ENCODE results near the gene JARID2. TPM values are rescaled to one million over a fixed set of nuclear protein-coding genes. Genes with fewer than 3 reads are reported as not detected.
A peak's percentile ranks its signal among the peaks of the same experiment; 100 is the strongest.

Gene JARID2
- total and polyA plus RNA-seq, 9 of the 15 experiments (the other 6 are each of a cell fraction or from before 2014, with no cell fraction given), result 5.0 to 29.0 (median 15.6) TPM

DNA sequence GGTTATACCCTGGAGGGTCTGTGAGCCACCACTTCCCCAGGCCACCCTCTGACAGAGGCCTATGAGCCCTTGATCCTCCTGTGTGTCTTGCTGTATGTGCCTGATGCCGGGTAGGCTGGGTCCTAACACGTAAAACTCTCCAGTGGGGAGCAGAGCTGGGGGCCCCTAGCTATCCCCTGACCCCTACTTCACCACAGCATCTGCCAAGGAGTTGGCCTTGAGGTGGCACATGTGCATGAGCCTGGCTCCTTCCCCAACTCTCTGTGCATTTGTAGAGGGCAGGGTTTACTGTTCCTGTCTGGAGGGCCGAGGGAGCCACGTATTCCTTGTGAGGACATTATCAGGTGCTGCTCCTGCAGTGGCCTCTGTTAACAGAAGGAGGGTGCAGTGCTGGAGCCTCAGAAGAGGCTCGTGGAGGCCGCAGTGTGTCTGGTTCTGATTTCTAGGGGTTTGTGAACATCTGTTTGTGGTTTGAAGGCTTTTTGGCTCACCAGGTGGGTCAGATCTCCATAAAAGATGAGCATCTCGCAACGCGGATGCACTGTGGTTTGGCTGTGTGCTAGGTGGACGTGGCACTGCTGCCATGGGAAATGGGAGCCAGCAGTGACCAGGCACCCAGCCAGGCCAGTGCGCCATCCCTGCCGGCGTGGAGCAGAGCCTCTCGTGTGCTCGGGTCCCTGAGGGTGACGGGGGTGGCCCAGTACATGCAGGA lies 264.8 kb downstream of the JARID2 start:
- ChIA-PET CTCF (ENCODE audit: low intra/inter-chr PET ratio) (no interaction called here), POLR2A (no interaction called here)
- Histone ChIP-seq H3K27me3 (ENCODE audit: control insufficient read depth in 2 of 2, insufficient read depth in 2 of 2, low read length in 2 of 2) (no peaks in the 10 kb centered on the region), H3K36me3 (ENCODE audit: control insufficient read depth, insufficient read depth, low read length) (peaks cover 91% of the 10 kb centered on the region), H3K9me3 (replicated peaks; ENCODE audit: control insufficient read depth, insufficient read depth, low read depth, low read length) (no peaks in the 10 kb centered on the region), H3K27ac (ENCODE audit: extremely low read depth, low read depth, low read length) (peak overlapping the region; percentile 95), H3K79me2 (ENCODE audit: control insufficient read depth, insufficient read depth, low read length) (peaks cover 7% of the 10 kb centered on the region; the same call in 2 of the 3 replicates), H3K9ac (ENCODE audit: insufficient read depth in 1 of 2, low read depth in 2 of 2, low read length in 2 of 2) (peak overlapping the region; percentile 50 to 72; a peak in 2 of 4 replicates), H2AFZ (ENCODE audit: low read depth, low read length) (no peak overlapping the region), H3K4me2 (ENCODE audit: insufficient read depth, low read length) (no peak overlapping the region), H3K4me3 (no peak overlapping the region), H3K4me1 (replicated peaks in 1 of 2; ENCODE audit: control insufficient read depth in 2 of 2, insufficient read depth in 2 of 2, low read length in 2 of 2) (peaks cover 23 to 39% of the 10 kb centered on the region in 2 experiments), H3K9me1 (ENCODE audit: control insufficient read depth, insufficient read depth, low read length) (no peaks in the 10 kb centered on the region), H4K20me1 (replicated peaks; ENCODE audit: control insufficient read depth, insufficient read depth, low read length) (no peaks in the 10 kb centered on the region)
- 86% methylated on average over 16 of the region's 16 CpGs for WGBS (ENCODE audit: insufficient coverage, low coverage, missing lambda C conversion rate)
- FAIRE-seq (no peak), ATAC-seq (no peak), DNase-seq (ENCODE audit: extremely low read depth in 1 of 4, low spot score in 3 of 4) (no peak)
- TF ChIP-seq CBFA2T3 (IDR thresholded peaks at IDR 0.05) (0 out of 2 replicates have a peak, but pooled peaks have one; percentile 9), SNRNP70 (optimal IDR thresholded peaks at IDR 0.05; ENCODE audit: low read depth, low read length) (no peak)
- in situ Hi-C loops (cut with MboI) (no loop called here), intact Hi-C loops (cut with micrococcal nuclease) (no loop called here)
- no TSS peak for BruUV-seq (replicated peaks)

DNA sequence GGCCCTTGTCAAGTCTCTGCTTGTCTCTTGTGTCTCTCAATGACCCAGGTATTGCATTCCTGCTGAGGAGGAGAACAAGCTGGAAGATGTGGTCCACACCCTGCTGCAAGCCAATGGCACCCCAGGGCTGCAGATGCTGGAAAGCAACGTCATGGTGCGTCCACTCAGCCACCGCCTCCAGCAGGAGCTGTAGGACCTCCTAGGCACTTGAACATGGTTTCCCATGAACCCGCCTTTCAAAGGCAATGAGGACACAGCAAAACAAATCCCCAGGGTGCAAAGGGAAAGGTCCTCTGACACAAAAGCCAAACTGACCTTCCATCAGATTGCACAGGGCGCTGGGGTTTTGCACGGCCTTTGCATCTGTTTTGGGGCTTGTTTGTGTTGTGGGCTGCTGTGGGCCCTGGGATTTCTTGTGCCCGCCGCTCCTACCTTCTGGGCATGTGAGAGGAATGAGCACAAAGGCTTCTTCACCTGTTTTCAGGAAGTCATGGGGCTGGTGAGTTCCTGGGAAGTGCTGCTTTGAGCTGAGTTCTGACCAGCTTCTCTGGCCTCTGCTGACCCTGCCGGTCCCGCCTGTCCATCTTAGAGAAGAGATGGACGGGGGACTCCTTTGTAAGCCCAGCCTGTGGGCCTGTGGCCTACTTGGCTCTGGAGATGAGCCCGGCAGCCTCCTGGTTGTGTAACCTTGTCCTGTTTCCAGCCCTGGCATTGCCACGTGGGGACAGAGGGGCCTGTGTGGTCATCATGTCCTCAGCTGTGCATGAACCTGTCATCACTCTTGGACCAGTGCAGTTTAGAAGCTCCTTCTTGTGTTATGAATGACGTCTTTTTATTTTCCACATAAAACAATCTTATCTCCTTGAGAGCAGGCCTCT lies 265.6 kb downstream of the JARID2 start:
- FAIRE-seq (no peak), ATAC-seq (no peak), DNase-seq (ENCODE audit: extremely low read depth in 1 of 4, low spot score in 3 of 4) (no peak)
- Histone ChIP-seq H3K4me3 (no peak overlapping the region), H4K20me1 (replicated peaks; ENCODE audit: control insufficient read depth, insufficient read depth, low read length) (no peaks in the 10 kb centered on the region), H3K27ac (ENCODE audit: extremely low read depth, low read depth, low read length) (no peak overlapping the region), H3K79me2 (ENCODE audit: control insufficient read depth, insufficient read depth, low read length) (peaks cover 7% of the 10 kb centered on the region; the same call in 2 of the 3 replicates), H2AFZ (ENCODE audit: low read depth, low read length) (no peak overlapping the region), H3K9me1 (ENCODE audit: control insufficient read depth, insufficient read depth, low read length) (no peaks in the 10 kb centered on the region), H3K27me3 (ENCODE audit: control insufficient read depth in 2 of 2, insufficient read depth in 2 of 2, low read length in 2 of 2) (no peaks in the 10 kb centered on the region), H3K9me3 (replicated peaks; ENCODE audit: control insufficient read depth, insufficient read depth, low read depth, low read length) (no peaks in the 10 kb centered on the region), H3K36me3 (ENCODE audit: control insufficient read depth, insufficient read depth, low read length) (peaks cover 94% of the 10 kb centered on the region), H3K9ac (ENCODE audit: insufficient read depth in 1 of 2, low read depth in 2 of 2, low read length in 2 of 2) (no peak overlapping the region; a peak in 1 of 4 replicates), H3K4me2 (ENCODE audit: insufficient read depth, low read length) (no peak overlapping the region), H3K4me1 (replicated peaks in 1 of 2; ENCODE audit: control insufficient read depth in 2 of 2, insufficient read depth in 2 of 2, low read length in 2 of 2) (peaks cover 23 to 39% of the 10 kb centered on the region in 2 experiments)
- TF ChIP-seq, protein P1, sequence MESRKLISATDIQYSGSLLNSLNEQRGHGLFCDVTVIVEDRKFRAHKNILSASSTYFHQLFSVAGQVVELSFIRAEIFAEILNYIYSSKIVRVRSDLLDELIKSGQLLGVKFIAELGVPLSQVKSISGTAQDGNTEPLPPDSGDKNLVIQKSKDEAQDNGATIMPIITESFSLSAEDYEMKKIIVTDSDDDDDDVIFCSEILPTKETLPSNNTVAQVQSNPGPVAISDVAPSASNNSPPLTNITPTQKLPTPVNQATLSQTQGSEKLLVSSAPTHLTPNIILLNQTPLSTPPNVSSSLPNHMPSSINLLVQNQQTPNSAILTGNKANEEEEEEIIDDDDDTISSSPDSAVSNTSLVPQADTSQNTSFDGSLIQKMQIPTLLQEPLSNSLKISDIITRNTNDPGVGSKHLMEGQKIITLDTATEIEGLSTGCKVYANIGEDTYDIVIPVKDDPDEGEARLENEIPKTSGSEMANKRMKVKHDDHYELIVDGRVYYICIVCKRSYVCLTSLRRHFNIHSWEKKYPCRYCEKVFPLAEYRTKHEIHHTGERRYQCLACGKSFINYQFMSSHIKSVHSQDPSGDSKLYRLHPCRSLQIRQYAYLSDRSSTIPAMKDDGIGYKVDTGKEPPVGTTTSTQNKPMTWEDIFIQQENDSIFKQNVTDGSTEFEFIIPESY (CRISPR knock-in tag; IDR thresholded peaks at IDR 0.05), result peak; percentile 68; the same call in 1 of the 2 replicates
- peak; percentile 38; the same call in 1 of the 2 replicates for TF ChIP-seq CEBPG (CRISPR knock-in tag; IDR thresholded peaks at IDR 0.05)
- no peak for TF ChIP-seq CEBPG (tag; conservative IDR thresholded peaks at IDR 0.05 in 1 of 2, IDR thresholded peaks at IDR 0.05 in 1 of 2)
- TF ChIP-seq, protein P2, sequence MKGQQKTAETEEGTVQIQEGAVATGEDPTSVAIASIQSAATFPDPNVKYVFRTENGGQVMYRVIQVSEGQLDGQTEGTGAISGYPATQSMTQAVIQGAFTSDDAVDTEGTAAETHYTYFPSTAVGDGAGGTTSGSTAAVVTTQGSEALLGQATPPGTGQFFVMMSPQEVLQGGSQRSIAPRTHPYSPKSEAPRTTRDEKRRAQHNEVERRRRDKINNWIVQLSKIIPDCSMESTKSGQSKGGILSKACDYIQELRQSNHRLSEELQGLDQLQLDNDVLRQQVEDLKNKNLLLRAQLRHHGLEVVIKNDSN (CRISPR knock-in tag; IDR thresholded peaks at IDR 0.05), result 0 out of 2 replicates have a peak, but pooled peaks have one; percentile 3
- TF ChIP-seq, protein P3, sequence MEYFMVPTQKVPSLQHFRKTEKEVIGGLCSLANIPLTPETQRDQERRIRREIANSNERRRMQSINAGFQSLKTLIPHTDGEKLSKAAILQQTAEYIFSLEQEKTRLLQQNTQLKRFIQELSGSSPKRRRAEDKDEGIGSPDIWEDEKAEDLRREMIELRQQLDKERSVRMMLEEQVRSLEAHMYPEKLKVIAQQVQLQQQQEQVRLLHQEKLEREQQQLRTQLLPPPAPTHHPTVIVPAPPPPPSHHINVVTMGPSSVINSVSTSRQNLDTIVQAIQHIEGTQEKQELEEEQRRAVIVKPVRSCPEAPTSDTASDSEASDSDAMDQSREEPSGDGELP (CRISPR knock-in tag; IDR thresholded peaks at IDR 0.05; ENCODE audit: borderline replicate concordance), result 0 out of 2 replicates have a peak, but pooled peaks have one; percentile 7
- TF ChIP-seq RBM39 (optimal IDR thresholded peaks at IDR 0.05; ENCODE audit: low read depth, low read length), result no peak
- WGBS (ENCODE audit: insufficient coverage, low coverage, missing lambda C conversion rate), result 96% methylated on average over 14 of the region's 14 CpGs
- intact Hi-C loops (cut with micrococcal nuclease), result no loop called here
- ChIA-PET CTCF (ENCODE audit: low intra/inter-chr PET ratio) (interaction anchor here (0.5 kb wide), 1 partner anchor 8 kb away, joined by 3 read pairs; no protein-coding TSS in a partner anchor), POLR2A (interaction anchor here (0.6 kb wide), 1 partner anchor 405 kb away, joined by 4 read pairs; no protein-coding TSS in a partner anchor)
- no TSS peak for BruUV-seq (replicated peaks)
- in situ Hi-C loops (cut with MboI), result no loop called here

Data from K562 (cell line).